ENCODE measurements around the gene TPST2.

DNA sequence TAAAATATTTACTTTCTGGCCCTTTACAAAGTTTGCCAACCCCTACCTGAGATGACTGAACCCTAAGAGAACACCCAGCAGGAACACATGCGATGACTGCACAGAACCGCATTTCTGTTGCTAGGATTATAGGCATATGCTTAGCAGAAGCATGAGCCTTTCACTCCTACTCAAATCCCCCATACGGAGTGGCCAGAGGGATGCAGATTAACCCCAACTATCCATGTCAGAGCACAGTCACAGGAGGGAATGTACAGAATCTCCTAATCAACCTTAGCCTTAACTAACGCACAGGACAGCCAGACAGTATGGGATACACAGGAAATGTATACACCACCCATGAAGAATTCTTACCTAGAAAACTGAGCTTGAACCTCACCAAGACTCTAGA, 112.6 kb downstream of the TPST2 start:
- TF ChIP-seq POLR2A (IDR thresholded peaks at IDR 0.05; ENCODE audit: low read depth, low read length) (no peak), POLR2AphosphoS5 (IDR thresholded peaks at IDR 0.05; ENCODE audit: insufficient read depth, low read depth, low read length) (no peak)
- TF ChIP-seq, protein P1, sequence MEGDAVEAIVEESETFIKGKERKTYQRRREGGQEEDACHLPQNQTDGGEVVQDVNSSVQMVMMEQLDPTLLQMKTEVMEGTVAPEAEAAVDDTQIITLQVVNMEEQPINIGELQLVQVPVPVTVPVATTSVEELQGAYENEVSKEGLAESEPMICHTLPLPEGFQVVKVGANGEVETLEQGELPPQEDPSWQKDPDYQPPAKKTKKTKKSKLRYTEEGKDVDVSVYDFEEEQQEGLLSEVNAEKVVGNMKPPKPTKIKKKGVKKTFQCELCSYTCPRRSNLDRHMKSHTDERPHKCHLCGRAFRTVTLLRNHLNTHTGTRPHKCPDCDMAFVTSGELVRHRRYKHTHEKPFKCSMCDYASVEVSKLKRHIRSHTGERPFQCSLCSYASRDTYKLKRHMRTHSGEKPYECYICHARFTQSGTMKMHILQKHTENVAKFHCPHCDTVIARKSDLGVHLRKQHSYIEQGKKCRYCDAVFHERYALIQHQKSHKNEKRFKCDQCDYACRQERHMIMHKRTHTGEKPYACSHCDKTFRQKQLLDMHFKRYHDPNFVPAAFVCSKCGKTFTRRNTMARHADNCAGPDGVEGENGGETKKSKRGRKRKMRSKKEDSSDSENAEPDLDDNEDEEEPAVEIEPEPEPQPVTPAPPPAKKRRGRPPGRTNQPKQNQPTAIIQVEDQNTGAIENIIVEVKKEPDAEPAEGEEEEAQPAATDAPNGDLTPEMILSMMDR (IDR thresholded peaks at IDR 0.05; ENCODE audit: extremely low read depth in 1 of 2, insufficient read depth in 1 of 2, low read depth in 1 of 2, low read length in 2 of 2) = no peak
- TF ChIP-seq, protein P2, sequence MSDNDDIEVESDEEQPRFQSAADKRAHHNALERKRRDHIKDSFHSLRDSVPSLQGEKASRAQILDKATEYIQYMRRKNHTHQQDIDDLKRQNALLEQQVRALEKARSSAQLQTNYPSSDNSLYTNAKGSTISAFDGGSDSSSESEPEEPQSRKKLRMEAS (IDR thresholded peaks at IDR 0.05; ENCODE audit: insufficient read depth, insufficient read length) = no peak
